GM12878 (cell line): ENCODE measurements around the gene ARHGAP45. TPM values are rescaled to one million over a fixed set of nuclear protein-coding genes. Genes with fewer than 3 reads are reported as not detected.

Source experiments
- ATAC-seq: fragments of 200-7000 bp; cut with Tn5 transposase; 3 replicates; pipeline ENCODE4 v1.9.1; 2020; ENCODE audit warnings: mild to moderate bottlenecking, moderate library complexity
- BruUV-seq: library from RNA; stranded (reverse); fragments of 400-500 nt; replicated peaks from 2 replicates; lab custom pipeline; 2021; lab: Mats Ljungman, UMichigan
- CTCF ChIA-PET: fragments of 300-600 bp; sonication (Branson Sonifier 250); formaldehyde crosslinking; extraction: SDS; loops from one replicate; lab custom pipeline; 2021; ENCODE audit warnings: inconsistent platforms; lab: Yijun Ruan, JAX
- POLR2A ChIA-PET: fragments of 350-600 bp; formaldehyde crosslinking; extraction: SDS; loops from one replicate; lab custom pipeline; 2021; ENCODE audit warnings: inconsistent platforms; lab: Charles Lee
- RAD21 ChIA-PET: fragments of 300-600 bp; sonication (Branson Sonifier 250); formaldehyde crosslinking; loops from one replicate; lab custom pipeline; 2023; ENCODE audit warnings: antibody characterized with exemption; ENCODE audit not compliant: unreplicated experiment; lab: Charles Lee
- SMC1A ChIA-PET: fragments of 300-600 bp; sonication (Branson Sonifier 250); formaldehyde crosslinking; loops from one replicate; lab custom pipeline; 2023; ENCODE audit not compliant: unreplicated experiment, uncharacterized antibody; lab: Charles Lee
- DNase-seq: peaks from one replicate; pipeline ENCODE4 v3.0.0-alpha.2; 2011; ENCODE audit warnings: low read depth, low spot score
- FAIRE-seq: peaks from 3 replicates; lab custom pipeline; 2011; peaks lifted over from hg19 to GRCh38; lab: Jason Lieb, UNC
- H2AFZ ChIP-seq: 2 replicates; pipeline ENCODE4 v1.6.0; 2011; ENCODE audit warnings: low read depth, low read length, control low read depth; ENCODE audit not compliant: control insufficient read depth
- H3K27ac ChIP-seq: 2 replicates; pipeline ENCODE4 v1.5.1; 2011; ENCODE audit warnings: control low read depth; ENCODE audit not compliant: control insufficient read depth, insufficient read depth
- H3K27me3 ChIP-seq, 2 experiments: replicated peaks in 1 of 2; 2 replicates each; pipeline versions ENCODE4 v1.6.0 to v1.6.1; 2011; ENCODE audit warnings: low read length in 1 of 2; ENCODE audit not compliant: control insufficient read depth in 2 of 2, insufficient read depth in 2 of 2
- H3K36me3 ChIP-seq, 2 experiments: 2 replicates each; pipeline ENCODE4 v1.5.1; 2011; ENCODE audit warnings: low read length in 1 of 2; ENCODE audit not compliant: control insufficient read depth in 2 of 2, insufficient read depth in 2 of 2
- H3K4me1 ChIP-seq: 2 replicates; pipeline ENCODE4 v1.6.1; 2011; ENCODE audit warnings: mild to moderate bottlenecking, low read length, moderate library complexity, mixed read lengths; ENCODE audit not compliant: control insufficient read depth, insufficient read depth
- H3K4me2 ChIP-seq: 2 replicates; pipeline ENCODE4 v1.6.0; 2011; ENCODE audit warnings: control low read depth; ENCODE audit not compliant: control insufficient read depth, insufficient read depth
- H3K4me3 ChIP-seq: fragments of 200-600 bp; sonication (generic); 2 replicates; pipeline ENCODE4 v1.5.1; 2016
- H3K79me2 ChIP-seq: 2 replicates; pipeline ENCODE4 v1.6.0; 2011; ENCODE audit warnings: low read length; ENCODE audit not compliant: control insufficient read depth, insufficient read depth
- H3K9ac ChIP-seq: 2 replicates; pipeline ENCODE4 v1.8.0; 2011; ENCODE audit warnings: low read length, control low read depth, mixed read lengths; ENCODE audit not compliant: control insufficient read depth, insufficient read depth
- H3K9me3 ChIP-seq: replicated peaks from 3 replicates; pipeline ENCODE4 v1.5.1; 2011; ENCODE audit warnings: mild to moderate bottlenecking, low read length; ENCODE audit not compliant: control insufficient read depth, insufficient read depth
- H4K20me1 ChIP-seq: 2 replicates; pipeline ENCODE4 v1.6.0; 2011; ENCODE audit not compliant: control insufficient read depth, insufficient read depth
- GABPA ChIP-seq: IDR thresholded peaks from 2 replicates; pipeline ENCODE4 v1.6.1; 2014; ENCODE audit warnings: antibody characterized with exemption, low read depth, mild to moderate bottlenecking, inconsistent platforms
- IKZF2 ChIP-seq, 2 experiments: fragments of 450-650 bp; IDR thresholded peaks; 2 replicates each; pipeline ENCODE4 v1.6.1; 2017; ENCODE audit warnings: mild to moderate bottlenecking in 2 of 2, moderate library complexity in 2 of 2
- MEF2B ChIP-seq: fragments of 450-650 bp; IDR thresholded peaks from 2 replicates; pipeline ENCODE4 v1.6.1; 2018; ENCODE audit warnings: mild to moderate bottlenecking, moderate library complexity; ENCODE audit not compliant: partially characterized antibody, poor library complexity, severe bottlenecking
- MXI1 ChIP-seq: fragments of 150-350 bp; IDR thresholded peaks from 2 replicates; pipeline ENCODE4 v1.6.1; 2011; ENCODE audit warnings: low read depth, mild to moderate bottlenecking, inconsistent platforms, low read length, improper control_type of control experiment
- NFIC ChIP-seq: IDR thresholded peaks from 2 replicates; pipeline ENCODE4 v1.6.1; 2012; ENCODE audit warnings: low read depth, mild to moderate bottlenecking, inconsistent platforms, low read length, moderate library complexity
- NR2C1 ChIP-seq: fragments of 450-650 bp; IDR thresholded peaks from 2 replicates; pipeline ENCODE4 v1.6.1; 2017; ENCODE audit warnings: antibody characterized with exemption, mild to moderate bottlenecking, moderate library complexity
- NR2F1 ChIP-seq: fragments of 450-650 bp; conservative IDR thresholded peaks from 2 replicates; pipeline ENCODE4 v1.6.1; 2017; ENCODE audit warnings: mild to moderate bottlenecking
- RELB ChIP-seq: fragments of 450-650 bp; IDR thresholded peaks from 2 replicates; pipeline ENCODE4 v1.6.1; 2017; ENCODE audit warnings: low read depth, mild to moderate bottlenecking, moderate library complexity
- SPI1 ChIP-seq: IDR thresholded peaks from 2 replicates; pipeline ENCODE4 v1.6.1; 2011; ENCODE audit warnings: low read depth, mild to moderate bottlenecking, low read length, moderate library complexity, borderline replicate concordance; ENCODE audit not compliant: insufficient read depth
- ZNF217 ChIP-seq: fragments of 450-650 bp; IDR thresholded peaks from 2 replicates; pipeline ENCODE4 v1.6.1; 2017; ENCODE audit warnings: antibody characterized with exemption, mild to moderate bottlenecking
- WGBS: methylation state at CpG from one replicate; pipeline ENCODE4 v1.1.6; 2016; ENCODE audit warnings: low lambda C conversion rate; ENCODE audit not compliant: insufficient replicate concordance, insufficient coverage; ENCODE audit errors: missing lambda C conversion rate; 5-methylcytosine and 5-hydroxymethylcytosine counted together
- in situ Hi-C: fragments of 300-500 bp; cut with MboI; formaldehyde crosslinking; loops from 9 replicates; pipeline ENCODE4 v1.14.3; 2018; ENCODE audit warnings: mixed read lengths
- intact Hi-C: fragments of 100-400 bp; cut with micrococcal nuclease; formaldehyde crosslinking; loops from one replicate; pipeline ENCODE4 v1.14.2; 2022; ENCODE audit not compliant: unreplicated experiment
- polyA plus RNA-seq, 11 experiments: library from polyadenylated mRNA; depleted of rRNA in 4 of 11; unstranded in 6 of 11; stranded (reverse) in 5 of 11; fragments of >200 nt; fragmentation: Nextera tagmentation in 4 of 11; fragmentation: Illumina TruSeq in 1 of 11; extraction: Ambion mirVana in 4 of 11; extraction: Trizol in 1 of 11; gene quantifications; 1 replicate in 1 of 11; 2 replicates in 10 of 11; pipeline versions ENCODE4 v1.2.1 to v1.2.3, GENCODE V29; 2011 to 2016; ENCODE audit warnings: inconsistent platforms in 2 of 11, missing spikeins in 2 of 11, low read depth in 1 of 11
- total RNA-seq, 4 experiments: library from RNA; depleted of rRNA in 3 of 4; stranded (reverse); fragments of >200 nt in 3 of 4; fragmentation: Illumina TruSeq in 1 of 4; extraction: Trizol in 1 of 4; gene quantifications; 2 replicates each; pipeline versions ENCODE4 v1.2.1 to v1.2.3, GENCODE V29; 2013 to 2021
- TF ChIP-seq, protein P1 (sequence below): IDR thresholded peaks from 2 replicates; pipeline ENCODE4 v1.6.1; 2011; ENCODE audit warnings: borderline replicate concordance, low read depth, mild to moderate bottlenecking, moderate library complexity, low read length; ENCODE audit not compliant: insufficient read depth, poor library complexity, severe bottlenecking
- TF ChIP-seq, protein P2 (sequence below): fragments of 450-650 bp; IDR thresholded peaks from 2 replicates; pipeline ENCODE4 v1.6.1; 2016; ENCODE audit warnings: mild to moderate bottlenecking
- TF ChIP-seq, protein P3 (sequence below): IDR thresholded peaks from 2 replicates; pipeline ENCODE4 v1.6.1; 2011; ENCODE audit warnings: borderline replicate concordance, low read depth, mild to moderate bottlenecking, moderate library complexity, mixed read lengths, low read length; ENCODE audit not compliant: insufficient read depth; ENCODE audit errors: extremely low read length

ARHGAP45 gene
- total and polyA plus RNA-seq, 10 of the 15 experiments (the other 5 are each of a cell fraction or from before 2014, with no cell fraction given), result 1.4 to 151 (median 59.9) TPM

DNA sequence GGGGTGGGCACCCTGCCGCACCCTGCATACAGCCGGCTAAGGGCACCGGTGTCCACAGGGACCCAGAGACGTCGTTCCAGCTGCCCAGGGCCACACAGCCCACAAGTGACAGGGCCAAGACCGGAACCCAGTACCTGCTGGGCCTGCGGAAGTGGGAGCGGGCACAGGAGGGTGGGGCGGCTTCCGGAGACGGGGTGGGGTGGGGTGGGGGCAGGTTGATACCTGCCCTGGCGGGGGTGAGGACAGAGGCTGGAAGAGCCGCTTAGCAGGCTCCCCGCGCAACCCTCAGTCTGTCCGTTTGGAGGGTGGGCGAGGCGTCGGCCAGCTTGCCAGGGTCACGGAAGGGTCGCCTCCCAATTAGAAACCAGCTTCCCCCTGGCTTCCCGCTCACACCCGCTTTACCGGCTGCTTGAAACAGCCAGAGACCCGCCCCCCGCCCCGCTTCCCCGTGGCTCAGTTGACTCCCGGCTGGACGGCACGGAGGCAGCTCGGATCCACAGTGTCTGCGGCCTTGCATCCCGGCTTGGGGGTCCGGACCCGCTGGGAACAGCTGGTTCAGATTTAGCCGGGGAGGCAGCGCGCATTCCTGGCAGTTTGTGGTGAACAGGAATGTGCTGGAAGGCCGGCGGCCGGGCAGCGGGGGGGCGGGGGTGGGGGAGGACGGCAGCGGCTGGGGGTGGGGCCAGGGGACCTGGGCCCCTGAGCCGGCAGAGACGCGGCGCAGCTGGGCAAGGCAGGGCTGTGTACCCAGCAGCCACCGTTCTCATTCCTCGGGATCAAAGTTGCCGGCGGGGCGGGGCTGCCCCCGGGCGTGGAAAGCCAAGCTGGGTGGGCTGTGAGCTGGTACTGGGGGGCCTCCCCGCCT lies 38.7 kb upstream of the ARHGAP45 start:
- 3% methylated on average over 46 of the region's 58 CpGs for WGBS
- POLR2A ChIA-PET, result interaction anchor here (0.9 to 4.7 kb wide), 11 partner anchors 9 to 157 kb away, joined by 3 to 83 read pairs (median 5); partner anchors contain the start of genes ABCA7, ARHGAP45, GPX4 and WDR18
- CTCF ChIA-PET, result interaction anchor here (0.6 to 2.3 kb wide), 7 partner anchors 9 to 105 kb away, joined by 3 to 11 read pairs (median 4); no protein-coding TSS in a partner anchor
- Histone ChIP-seq H3K9me3 (no peaks in the 10 kb centered on the region), H2AFZ (no peak overlapping the region), H3K4me2 (peak overlapping the region; percentile 95), H3K27ac (peak overlapping the region; percentile 92), H3K27me3 (no peaks in the 10 kb centered on the region), H4K20me1 (0 out of 2 replicates have a peak, but pooled peaks cover 4% of the 10 kb centered on the region), H3K9ac (peak overlapping the region; percentile 90), H3K36me3 (peaks cover 8 to 14% of the 10 kb centered on the region in 2 experiments), H3K4me3 (peak overlapping the region; percentile 90), H3K4me1 (peaks cover 6% of the 10 kb centered on the region), H3K79me2 (peaks cover 52% of the 10 kb centered on the region)
- BruUV-seq, result no TSS peak
- in situ Hi-C loops, result no loop called here
- SMC1A ChIA-PET, result interaction anchor here (1.6 to 2.9 kb wide), 2 partner anchors 9 to 11 kb away, joined by 4 to 22 read pairs; partner anchors contain the start of gene ABCA7
- ATAC-seq, result peak; percentile 78
- no peak for DNase-seq
- FAIRE-seq, result no peak
- RAD21 ChIA-PET, result interaction anchor here (0.6 to 4.9 kb wide), 10 partner anchors 9 to 230 kb away, joined by 3 to 39 read pairs (median 3); partner anchors contain the start of genes ABCA7, ARHGAP45 and WDR18
- intact Hi-C loops, result no loop called here
- TF ChIP-seq NFIC (no peak), ZNF217 (no peak), GABPA (peak; percentile 78; the same call in 1 of the 2 replicates), IKZF2 (IDR thresholded peaks at IDR 0.05) (peak; percentile 12 to 66; a peak in 1 of 4 replicates), RELB (0 out of 2 replicates have a peak, but pooled peaks have one; percentile 27), SPI1 (peak; percentile 43; the same call in 1 of the 2 replicates), MXI1 (no peak), MEF2B (no peak), NR2F1 (peak; percentile 65; the same call in 1 of the 2 replicates), NR2C1 (no peak)
- TF ChIP-seq, protein P1, sequence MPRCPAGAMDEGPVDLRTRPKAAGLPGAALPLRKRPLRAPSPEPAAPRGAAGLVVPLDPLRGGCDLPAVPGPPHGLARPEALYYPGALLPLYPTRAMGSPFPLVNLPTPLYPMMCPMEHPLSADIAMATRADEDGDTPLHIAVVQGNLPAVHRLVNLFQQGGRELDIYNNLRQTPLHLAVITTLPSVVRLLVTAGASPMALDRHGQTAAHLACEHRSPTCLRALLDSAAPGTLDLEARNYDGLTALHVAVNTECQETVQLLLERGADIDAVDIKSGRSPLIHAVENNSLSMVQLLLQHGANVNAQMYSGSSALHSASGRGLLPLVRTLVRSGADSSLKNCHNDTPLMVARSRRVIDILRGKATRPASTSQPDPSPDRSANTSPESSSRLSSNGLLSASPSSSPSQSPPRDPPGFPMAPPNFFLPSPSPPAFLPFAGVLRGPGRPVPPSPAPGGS, result no peak
- TF ChIP-seq, protein P2, sequence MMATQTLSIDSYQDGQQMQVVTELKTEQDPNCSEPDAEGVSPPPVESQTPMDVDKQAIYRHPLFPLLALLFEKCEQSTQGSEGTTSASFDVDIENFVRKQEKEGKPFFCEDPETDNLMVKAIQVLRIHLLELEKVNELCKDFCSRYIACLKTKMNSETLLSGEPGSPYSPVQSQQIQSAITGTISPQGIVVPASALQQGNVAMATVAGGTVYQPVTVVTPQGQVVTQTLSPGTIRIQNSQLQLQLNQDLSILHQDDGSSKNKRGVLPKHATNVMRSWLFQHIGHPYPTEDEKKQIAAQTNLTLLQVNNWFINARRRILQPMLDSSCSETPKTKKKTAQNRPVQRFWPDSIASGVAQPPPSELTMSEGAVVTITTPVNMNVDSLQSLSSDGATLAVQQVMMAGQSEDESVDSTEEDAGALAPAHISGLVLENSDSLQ, result no peak
- TF ChIP-seq, protein P3, sequence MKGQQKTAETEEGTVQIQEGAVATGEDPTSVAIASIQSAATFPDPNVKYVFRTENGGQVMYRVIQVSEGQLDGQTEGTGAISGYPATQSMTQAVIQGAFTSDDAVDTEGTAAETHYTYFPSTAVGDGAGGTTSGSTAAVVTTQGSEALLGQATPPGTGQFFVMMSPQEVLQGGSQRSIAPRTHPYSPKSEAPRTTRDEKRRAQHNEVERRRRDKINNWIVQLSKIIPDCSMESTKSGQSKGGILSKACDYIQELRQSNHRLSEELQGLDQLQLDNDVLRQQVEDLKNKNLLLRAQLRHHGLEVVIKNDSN, result no peak
